ENCODE results near the gene RBAK.
A peak's percentile ranks its signal among the peaks of the same experiment; 100 is the strongest.
"Not testable (repeated sequence)": the region's sequence is repeated elsewhere in the genome, so short reads cannot be mapped to it uniquely, and the experiment has no call there.

Gene RBAK

GRCh38 chr7:5046397-5046732 lies 705 bp downstream of the RBAK start:
- DNase-seq (ENCODE audit: low read depth), result not testable (repeated sequence)

GRCh38 chr7:5047127-5047526 lies 1.5 kb downstream of the RBAK start:
- DNase-seq (ENCODE audit: low read depth); H3K4me3 ChIP-seq (ENCODE audit: low read depth, low read length): not testable (repeated sequence)

More at GRCh38 chr7:5046397-5046732, 705 bp downstream of the RBAK start:
- peak overlapping the region; percentile 78 for H3K4me3 ChIP-seq (ENCODE audit: low read depth, low read length)

DNA sequence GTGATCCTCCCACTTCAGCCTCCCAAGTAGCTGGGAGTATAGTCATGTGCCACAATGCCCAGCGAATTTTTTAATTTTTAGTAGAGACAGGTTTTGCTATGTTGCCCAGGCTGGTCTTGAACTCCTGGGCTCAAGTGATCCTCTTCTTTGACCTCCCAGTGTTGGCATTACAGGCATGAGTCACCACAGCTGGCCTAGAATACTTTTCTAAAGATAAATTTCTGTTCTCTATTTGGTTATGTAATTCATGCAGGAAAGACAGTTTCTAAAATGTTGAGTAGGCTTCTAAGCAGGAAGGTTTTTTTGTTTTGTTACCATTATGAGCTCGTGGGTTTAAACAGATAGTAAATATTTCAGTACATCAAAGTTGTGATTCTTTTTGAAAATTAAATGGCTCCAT lies 5.0 kb downstream of the RBAK start:
- H3K4me3 ChIP-seq (ENCODE audit: low read depth, low read length), result no peak overlapping the region
- no peak for DNase-seq (ENCODE audit: low read depth)

- DNase-seq (ENCODE audit: low read depth); H3K4me3 ChIP-seq (ENCODE audit: low read depth, low read length): not testable (repeated sequence)
These were observed 6.1 kb downstream of the RBAK start for GRCh38 chr7:5051731-5052130.

DNA sequence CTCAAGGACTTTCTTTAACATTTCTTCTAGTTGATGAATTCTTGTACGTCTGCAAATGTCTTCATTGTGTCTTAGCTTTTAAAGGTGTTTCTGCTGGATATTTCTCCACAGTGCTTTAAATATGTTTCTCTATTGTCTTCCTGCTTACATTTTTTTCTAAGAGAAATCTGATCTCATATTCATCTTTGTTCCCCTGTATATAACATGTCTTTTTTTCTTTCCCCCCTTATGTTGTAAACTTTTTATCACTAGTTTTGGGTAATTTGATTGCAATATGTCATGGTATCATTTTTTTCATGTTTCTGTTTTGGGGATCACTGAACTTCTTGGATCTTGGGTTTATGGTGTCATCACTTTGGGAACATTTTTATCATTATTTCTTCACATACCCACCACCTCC lies 7.5 kb downstream of the RBAK start:
- DNase-seq (ENCODE audit: low read depth), result no peak
- H3K4me3 ChIP-seq (ENCODE audit: low read depth, low read length), result no peak overlapping the region

GRCh38 chr7:5063698-5064097 lies 18.0 kb downstream of the RBAK start:
- no peak overlapping the region for H3K4me3 ChIP-seq (ENCODE audit: low read depth, low read length)
- DNase-seq (ENCODE audit: low read depth), result no peak

GRCh38 chr7:5064391-5065106 lies 18.9 kb downstream of the RBAK start:
- no peak for DNase-seq (ENCODE audit: low read depth)

DNA sequence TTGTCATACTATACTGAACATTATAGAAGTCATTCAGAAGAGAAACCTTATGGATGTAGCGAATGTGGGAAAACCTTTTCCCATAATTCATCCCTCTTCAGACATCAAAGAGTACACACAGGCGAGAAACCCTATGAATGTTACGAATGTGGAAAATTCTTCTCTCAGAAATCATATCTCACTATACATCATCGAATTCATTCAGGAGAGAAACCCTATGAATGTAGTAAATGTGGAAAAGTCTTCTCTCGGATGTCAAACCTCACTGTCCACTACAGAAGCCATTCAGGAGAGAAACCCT lies 19.4 kb downstream of the RBAK start:
- no peak for DNase-seq (ENCODE audit: low read depth)
- H3K4me3 ChIP-seq (ENCODE audit: low read depth, low read length), result no peak overlapping the region

More at GRCh38 chr7:5064391-5065106, 18.9 kb downstream of the RBAK start:
- no peak overlapping the region for H3K4me3 ChIP-seq (ENCODE audit: low read depth, low read length)

- no peak for DNase-seq (ENCODE audit: low read depth)
- no peak overlapping the region for H3K4me3 ChIP-seq (ENCODE audit: low read depth, low read length)
These were observed 22.9 kb downstream of the RBAK start for GRCh38 chr7:5068521-5068920.

DNA sequence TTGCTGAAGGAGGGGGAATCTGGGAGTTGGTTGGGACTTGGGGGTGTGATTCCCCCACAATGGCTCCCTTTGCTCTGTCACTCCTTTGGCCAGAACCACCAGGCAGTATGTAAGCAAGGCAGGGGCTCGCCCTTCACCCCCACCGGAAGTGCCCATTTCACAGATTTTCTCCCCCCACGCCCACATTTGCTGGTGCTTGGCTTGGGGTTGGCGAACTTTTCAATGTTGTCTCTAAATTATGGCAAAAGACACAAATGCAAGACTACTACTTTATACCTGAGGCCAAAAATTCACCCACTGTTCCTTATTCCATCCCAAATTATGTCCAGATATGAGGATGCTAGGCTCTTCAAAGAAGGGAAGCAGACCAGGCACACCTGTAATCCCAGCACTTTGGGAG lies 24.5 kb downstream of the RBAK start:
- H3K4me3 ChIP-seq (ENCODE audit: low read depth, low read length), result no peak overlapping the region
- DNase-seq (ENCODE audit: low read depth), result no peak

- not testable (repeated sequence) for H3K4me3 ChIP-seq (ENCODE audit: low read depth, low read length); DNase-seq (ENCODE audit: low read depth)
These were observed 29.5 kb downstream of the RBAK start for GRCh38 chr7:5075187-5075586.

DNA sequence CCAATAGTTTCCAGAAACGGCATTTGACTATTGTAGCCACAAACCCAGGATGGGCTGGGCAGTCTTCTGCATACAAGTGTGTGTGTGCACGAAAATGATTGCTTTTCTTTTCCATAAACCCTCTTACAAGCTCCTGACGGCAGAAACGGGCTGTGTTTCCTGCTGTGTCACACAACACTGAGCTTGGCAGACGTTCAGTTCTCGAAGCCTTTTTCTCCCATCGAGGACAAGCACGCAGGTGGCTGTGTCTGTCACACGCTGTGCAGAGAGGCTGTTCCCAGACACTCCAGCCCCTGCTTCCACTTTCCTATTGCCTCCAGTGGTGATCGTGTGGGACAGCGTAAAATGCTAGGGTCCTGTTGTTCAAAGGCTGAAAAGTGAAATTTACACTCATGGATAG lies 32.1 kb downstream of the RBAK start:
- no peak overlapping the region for H3K4me3 ChIP-seq (ENCODE audit: low read depth, low read length)
- DNase-seq (ENCODE audit: low read depth), result no peak

DNA sequence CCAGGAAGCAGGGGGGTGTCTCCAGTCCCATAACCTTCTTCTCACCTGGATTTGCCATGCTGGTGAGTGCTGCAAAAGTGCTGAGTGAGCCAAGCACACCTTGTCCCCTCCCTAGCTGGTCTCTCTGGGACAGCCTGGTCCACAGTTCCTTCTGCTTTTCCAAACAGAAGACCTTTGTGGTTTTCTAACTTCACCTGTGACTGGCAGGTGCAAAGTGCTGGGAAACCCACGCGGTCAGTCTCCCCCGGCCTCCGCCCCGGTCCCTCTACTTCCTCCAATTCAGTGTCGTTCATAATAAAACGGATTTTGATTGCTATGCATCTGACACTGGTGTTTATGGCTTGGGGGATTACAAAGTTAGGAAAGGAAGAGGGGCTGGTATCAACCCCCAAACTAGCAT lies 37.1 kb downstream of the RBAK start:
- no peak overlapping the region for H3K4me3 ChIP-seq (ENCODE audit: low read depth, low read length)
- no peak for DNase-seq (ENCODE audit: low read depth)

DNA sequence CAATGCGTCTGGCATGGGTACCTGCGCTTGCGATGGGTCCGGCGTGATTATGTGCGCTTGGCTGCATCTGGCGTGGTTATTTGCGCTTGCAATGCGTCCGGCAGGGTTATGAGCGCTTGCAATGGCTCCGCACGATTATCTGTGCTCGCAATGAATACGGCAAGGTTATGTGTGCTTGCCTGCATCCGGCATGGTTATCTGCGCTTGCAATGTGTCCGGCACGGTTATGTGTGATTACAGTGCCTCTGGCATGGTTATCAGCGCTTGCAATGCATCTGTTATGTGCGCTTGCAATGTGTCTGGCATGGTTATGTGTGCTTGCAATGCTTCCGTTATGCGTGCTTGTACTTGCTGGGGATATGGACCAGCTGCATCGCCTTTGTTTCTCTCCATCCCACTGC lies 37.7 kb downstream of the RBAK start:
- no peak overlapping the region for H3K4me3 ChIP-seq (ENCODE audit: low read depth, low read length)
- no peak for DNase-seq (ENCODE audit: low read depth)

DNA sequence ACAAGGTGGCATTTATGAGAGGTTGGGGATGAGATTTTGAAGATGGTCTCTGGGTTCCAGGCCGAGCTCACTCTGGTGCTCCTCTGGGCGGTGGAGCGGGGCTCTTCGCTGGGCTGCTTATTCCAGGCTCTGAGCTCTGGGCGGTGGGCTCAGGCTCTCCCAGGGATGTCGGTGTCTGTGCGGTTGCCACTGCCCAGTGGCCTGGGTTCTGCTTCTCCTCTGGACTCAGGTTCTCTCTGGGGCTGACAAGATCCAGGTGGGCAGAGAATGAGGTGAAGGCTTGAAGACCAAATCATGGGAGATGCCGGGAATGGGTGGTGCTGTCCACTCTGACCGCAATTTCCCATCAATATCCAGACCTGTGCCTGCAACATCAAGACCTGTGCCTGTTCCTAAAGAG lies 40.6 kb downstream of the RBAK start:
- no peak overlapping the region for H3K4me3 ChIP-seq (ENCODE audit: low read depth, low read length)
- DNase-seq (ENCODE audit: low read depth), result no peak

- not testable (repeated sequence) for DNase-seq (ENCODE audit: low read depth); H3K4me3 ChIP-seq (ENCODE audit: low read depth, low read length)
These were observed 42.7 kb downstream of the RBAK start for GRCh38 chr7:5088228-5088833.

GRCh38 chr7:5088906-5089305 lies 43.2 kb downstream of the RBAK start:
- no peak for DNase-seq (ENCODE audit: low read depth)
- no peak overlapping the region for H3K4me3 ChIP-seq (ENCODE audit: low read depth, low read length)

DNA sequence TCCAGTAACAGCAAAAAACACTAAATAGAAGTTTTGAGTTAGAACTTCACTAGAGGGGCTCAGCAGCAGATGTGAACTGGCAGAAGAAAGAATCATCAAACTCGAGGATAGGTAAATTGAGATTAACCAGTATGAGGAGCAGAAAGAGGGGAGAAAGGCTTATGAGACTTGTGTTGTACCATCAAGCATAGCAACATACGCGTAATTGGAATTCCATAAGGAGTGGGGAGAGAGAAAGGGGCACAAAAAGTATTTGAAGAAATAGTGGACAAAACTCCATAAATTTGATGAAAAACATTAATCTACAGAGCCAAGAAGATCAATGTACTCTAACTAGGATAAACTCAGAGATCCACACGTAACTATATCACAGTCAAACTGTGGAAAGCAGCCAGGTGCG lies 48.3 kb downstream of the RBAK start:
- no peak overlapping the region for H3K4me3 ChIP-seq (ENCODE audit: low read depth, low read length)
- DNase-seq (ENCODE audit: low read depth), result no peak

DNA sequence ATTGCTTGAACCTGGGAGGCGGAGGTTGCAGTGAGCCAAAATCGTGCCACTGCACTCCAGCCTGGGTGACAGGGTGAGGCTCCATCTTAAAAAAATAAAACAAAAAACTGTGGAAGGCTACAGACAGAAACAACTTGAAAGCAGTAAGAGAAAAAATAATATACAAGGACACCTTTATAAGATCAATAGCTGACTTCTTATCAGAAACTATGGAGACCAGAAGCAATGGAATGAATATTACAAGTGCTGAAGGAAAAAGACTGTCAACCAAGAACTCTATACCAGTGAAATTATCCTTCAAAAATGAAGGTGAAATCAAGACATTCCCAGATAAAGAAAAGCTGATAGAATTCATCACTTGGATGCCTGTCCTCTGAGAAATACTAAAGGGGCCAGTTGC lies 49.0 kb downstream of the RBAK start:
- no peak for DNase-seq (ENCODE audit: low read depth)

GRCh38 chr7:5116359-5116758 lies 70.7 kb downstream of the RBAK start:
- DNase-seq (ENCODE audit: low read depth), result no peak
- no peak overlapping the region for H3K4me3 ChIP-seq (ENCODE audit: low read depth, low read length)

More for the DNA sequence above, 49.0 kb downstream of the RBAK start:
- no peak overlapping the region for H3K4me3 ChIP-seq (ENCODE audit: low read depth, low read length)

- DNase-seq (ENCODE audit: low read depth), result no peak
- H3K4me3 ChIP-seq (ENCODE audit: low read depth, low read length), result no peak overlapping the region
These were observed 71.7 kb downstream of the RBAK start for GRCh38 chr7:5117095-5117970.

Measured in skeletal muscle cell (primary cell).